Mucosa of descending colon (tissue), 3 donors: ENCODE measurements around the gene TTC7B. TPM values are rescaled to one million over a fixed set of nuclear protein-coding genes. Genes with fewer than 3 reads are reported as not detected.

Experiments
- ATAC-seq: fragments of 200-7000 bp; cut with Tn5 transposase; one replicate; pipeline ENCODE4 v1.9.1; 2020; ENCODE audit warnings: mild to moderate bottlenecking, moderate library complexity
- DNase-seq, 3 donors: peaks; one replicate each; pipeline ENCODE4 v3.0.0-alpha.2; 2020
- H3K36me3 ChIP-seq: fragments of 200-600 bp; one replicate; pipeline ENCODE4 v1.8.0; 2021; ENCODE audit warnings: low read depth, mild to moderate bottlenecking
- H3K4me1 ChIP-seq: fragments of 200-600 bp; one replicate; pipeline ENCODE4 v1.8.0; 2021; ENCODE audit warnings: low read depth, mild to moderate bottlenecking
- H3K4me3 ChIP-seq: fragments of 200-600 bp; one replicate; pipeline ENCODE4 v1.8.0; 2021; ENCODE audit warnings: mild to moderate bottlenecking
- H3K9me3 ChIP-seq: fragments of 200-600 bp; one replicate; pipeline ENCODE4 v1.8.0; 2021; ENCODE audit warnings: mild to moderate bottlenecking
- intact Hi-C, 2 donors: fragments of 100-400 bp; cut with DNase I in 1 of 2; cut with micrococcal nuclease in 1 of 2; formaldehyde crosslinking; loops; one replicate each; pipeline versions ENCODE4 v1.11.0 to v1.11.1; 2022; cut with DNase I, micrococcal nuclease
- total RNA-seq, 3 donors: library from RNA; stranded (reverse); fragmentation: NEBNext Ultra II Directional in 2 of 3; extraction: Animal tissue kit (Norgen Biotek cat#: 25700) in 2 of 3; gene quantifications; one replicate each; pipeline versions ENCODE4 v1.2.1 to v1.2.4, GENCODE V29; 2021 to 2023
- TF ChIP-seq, protein P1 (sequence below): fragments of 200-600 bp; IDR thresholded peaks from one replicate; pipeline ENCODE4 v1.8.0; 2022; ENCODE audit warnings: antibody characterized with exemption, mild to moderate bottlenecking
- donor health status: DM: no; HTN: no; CAD: no; lungs with moderate emphysema.
- donor health status: DM: no; HTN: no; CAD: no.
- donor health status: DM: no; HTN: yes; CAD: no.

TTC7B gene
- total RNA-seq, 3 donors from 2014 or later = 6.0 to 72.8 (median 10.0) TPM

GRCh38 chr14:90681929-90682328 lies 134.3 kb downstream of the TTC7B start:
- DNase-seq (peak in 1 of 3 donors; percentile 54), ATAC-seq (peak; percentile 96)
- no peaks in the 10 kb centered on the region for H3K36me3 ChIP-seq
- H3K4me3 ChIP-seq = no peak overlapping the region
- TF ChIP-seq, protein P1, sequence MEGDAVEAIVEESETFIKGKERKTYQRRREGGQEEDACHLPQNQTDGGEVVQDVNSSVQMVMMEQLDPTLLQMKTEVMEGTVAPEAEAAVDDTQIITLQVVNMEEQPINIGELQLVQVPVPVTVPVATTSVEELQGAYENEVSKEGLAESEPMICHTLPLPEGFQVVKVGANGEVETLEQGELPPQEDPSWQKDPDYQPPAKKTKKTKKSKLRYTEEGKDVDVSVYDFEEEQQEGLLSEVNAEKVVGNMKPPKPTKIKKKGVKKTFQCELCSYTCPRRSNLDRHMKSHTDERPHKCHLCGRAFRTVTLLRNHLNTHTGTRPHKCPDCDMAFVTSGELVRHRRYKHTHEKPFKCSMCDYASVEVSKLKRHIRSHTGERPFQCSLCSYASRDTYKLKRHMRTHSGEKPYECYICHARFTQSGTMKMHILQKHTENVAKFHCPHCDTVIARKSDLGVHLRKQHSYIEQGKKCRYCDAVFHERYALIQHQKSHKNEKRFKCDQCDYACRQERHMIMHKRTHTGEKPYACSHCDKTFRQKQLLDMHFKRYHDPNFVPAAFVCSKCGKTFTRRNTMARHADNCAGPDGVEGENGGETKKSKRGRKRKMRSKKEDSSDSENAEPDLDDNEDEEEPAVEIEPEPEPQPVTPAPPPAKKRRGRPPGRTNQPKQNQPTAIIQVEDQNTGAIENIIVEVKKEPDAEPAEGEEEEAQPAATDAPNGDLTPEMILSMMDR = no peak
- intact Hi-C loops = no loop called here
- H3K4me1 ChIP-seq = no peaks in the 10 kb centered on the region
- H3K9me3 ChIP-seq = no peaks in the 10 kb centered on the region

- ATAC-seq (no peak), DNase-seq (no peak)
- Histone ChIP-seq H3K9me3 (no peaks in the 10 kb centered on the region), H3K4me3 (no peak overlapping the region), H3K4me1 (no peaks in the 10 kb centered on the region), H3K36me3 (no peaks in the 10 kb centered on the region)
- intact Hi-C loops = no loop called here
- TF ChIP-seq, protein P1 = no peak
Observed at GRCh38 chr14:90678846-90679362, 137.3 kb downstream of the TTC7B start.

- TF ChIP-seq, protein P1 = no peak
- intact Hi-C loops = no loop called here
Observed at GRCh38 chr14:90678420-90678819, 137.8 kb downstream of the TTC7B start.

GRCh38 chr14:90677484-90678050 lies 138.7 kb downstream of the TTC7B start:
- Histone ChIP-seq H3K9me3 (no peaks in the 10 kb centered on the region), H3K4me1 (no peaks in the 10 kb centered on the region), H3K36me3 (no peaks in the 10 kb centered on the region), H3K4me3 (no peak overlapping the region)
- ATAC-seq = peak; percentile 34
- intact Hi-C loops = no loop called here
- TF ChIP-seq, protein P1 = no peak
- no peak for DNase-seq

More at GRCh38 chr14:90678420-90678819, 137.8 kb downstream of the TTC7B start:
- DNase-seq (no peak), ATAC-seq (no peak)
- Histone ChIP-seq H3K4me1 (no peaks in the 10 kb centered on the region), H3K4me3 (no peak overlapping the region), H3K36me3 (no peaks in the 10 kb centered on the region), H3K9me3 (no peaks in the 10 kb centered on the region)

- no peak for ATAC-seq
- TF ChIP-seq, protein P1 = no peak
- intact Hi-C loops = no loop called here
- no peaks in the 10 kb centered on the region for H3K9me3 ChIP-seq
- no peak overlapping the region for H3K4me3 ChIP-seq
- H3K4me1 ChIP-seq = no peaks in the 10 kb centered on the region
- H3K36me3 ChIP-seq = no peaks in the 10 kb centered on the region
- DNase-seq = no peak
Observed at GRCh38 chr14:90676912-90677311, 139.3 kb downstream of the TTC7B start.

DNA sequence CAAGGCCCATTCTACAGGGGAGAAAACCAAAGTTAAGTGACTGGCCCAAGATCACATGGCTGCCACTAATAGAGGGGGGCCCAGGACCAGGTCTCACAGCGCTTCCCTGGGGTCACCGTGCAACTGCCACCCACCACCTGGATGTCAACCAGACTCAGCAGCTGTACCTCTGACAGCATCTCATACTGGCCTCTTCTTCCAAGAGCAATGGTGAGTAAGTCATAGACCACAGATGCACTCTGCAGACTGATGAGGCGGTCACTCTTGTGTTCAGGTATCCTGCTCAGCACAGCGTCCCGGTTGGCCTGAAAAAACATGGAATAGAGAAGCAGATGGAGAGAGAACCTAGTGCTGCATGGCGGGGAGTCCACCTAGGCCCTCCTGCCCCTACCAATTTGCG lies 139.9 kb downstream of the TTC7B start:
- no peaks in the 10 kb centered on the region for H3K36me3 ChIP-seq
- no peak for ATAC-seq
- intact Hi-C loops = no loop called here
- H3K4me3 ChIP-seq = no peak overlapping the region
- H3K9me3 ChIP-seq = no peaks in the 10 kb centered on the region
- no peak for DNase-seq
- H3K4me1 ChIP-seq = no peaks in the 10 kb centered on the region
- TF ChIP-seq, protein P1 = no peak
